ENCODE measurements around the gene CRYAB. TPM values are rescaled to one million over a fixed set of nuclear protein-coding genes. Genes with fewer than 3 reads are reported as not detected.

CRYAB gene
- polyA plus RNA-seq, 1 of the 3 experiments (the other 2 are of a cell fraction): 0.92 TPM

DNA sequence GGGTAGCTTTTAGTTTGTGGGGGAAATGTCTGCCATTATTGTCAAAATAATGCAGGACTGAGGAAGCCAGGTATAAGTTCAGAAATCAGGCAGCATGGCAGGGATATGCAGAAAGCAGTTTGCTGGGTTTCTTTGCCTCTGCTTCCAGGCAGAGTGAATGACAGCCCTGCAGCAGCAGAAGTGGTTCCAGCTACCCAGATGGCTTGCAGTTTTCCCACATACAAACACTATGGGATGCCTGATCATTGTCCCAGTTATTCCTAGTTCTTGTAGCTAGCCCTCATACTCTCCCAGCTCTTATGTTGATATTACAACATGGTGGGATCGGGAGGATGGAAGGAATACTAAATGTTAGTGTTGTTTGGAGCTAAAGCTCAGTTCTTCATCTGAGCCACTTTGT, 22.7 kb upstream of the CRYAB start:
- no peaks in the 10 kb centered on the region for H3K9me3 ChIP-seq
- no peaks in the 10 kb centered on the region for H3K27me3 ChIP-seq (ENCODE audit: insufficient read depth)
- no peaks in the 10 kb centered on the region for H3K9me2 ChIP-seq
- H3K9ac ChIP-seq: no peak overlapping the region
- H3K4me3 ChIP-seq (ENCODE audit: low read depth in 2 of 2, low read length in 1 of 2): no peak overlapping the region
- no peak overlapping the region; a peak in 1 of 4 replicates for H3K27ac ChIP-seq (ENCODE audit: low read depth in 2 of 2, low read length in 1 of 2)
- POLR2A ChIA-PET: no interaction called here
- H3F3A ChIP-seq (replicated peaks; ENCODE audit: insufficient read depth): peaks cover 19% of the 10 kb centered on the region
- DNase-seq: no peak
- WGBS (ENCODE audit: low lambda C conversion rate): 85% methylated on average over 1 of the region's 1 CpG
- no peak for TF ChIP-seq RFX5 (IDR thresholded peaks at IDR 0.05; ENCODE audit: low read length)
- TF ChIP-seq YY1 (IDR thresholded peaks at IDR 0.05; ENCODE audit: low read depth): no peak
- no peak for TF ChIP-seq CHD2 (IDR thresholded peaks at IDR 0.05; ENCODE audit: low read length, partially characterized antibody)
- no peak for TF ChIP-seq FOXM1 (IDR thresholded peaks at IDR 0.05; ENCODE audit: low read depth)
- TF ChIP-seq SIN3A (IDR thresholded peaks at IDR 0.05; ENCODE audit: borderline replicate concordance, low read depth, low read length): no peak
- TF ChIP-seq NFIC (IDR thresholded peaks at IDR 0.05; ENCODE audit: borderline replicate concordance): no peak
- TF ChIP-seq SMC3 (IDR thresholded peaks at IDR 0.05; ENCODE audit: low read depth, low read length): no peak
- TF ChIP-seq, protein P1, sequence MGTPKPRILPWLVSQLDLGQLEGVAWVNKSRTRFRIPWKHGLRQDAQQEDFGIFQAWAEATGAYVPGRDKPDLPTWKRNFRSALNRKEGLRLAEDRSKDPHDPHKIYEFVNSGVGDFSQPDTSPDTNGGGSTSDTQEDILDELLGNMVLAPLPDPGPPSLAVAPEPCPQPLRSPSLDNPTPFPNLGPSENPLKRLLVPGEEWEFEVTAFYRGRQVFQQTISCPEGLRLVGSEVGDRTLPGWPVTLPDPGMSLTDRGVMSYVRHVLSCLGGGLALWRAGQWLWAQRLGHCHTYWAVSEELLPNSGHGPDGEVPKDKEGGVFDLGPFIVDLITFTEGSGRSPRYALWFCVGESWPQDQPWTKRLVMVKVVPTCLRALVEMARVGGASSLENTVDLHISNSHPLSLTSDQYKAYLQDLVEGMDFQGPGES (IDR thresholded peaks at IDR 0.05; ENCODE audit: low read depth, low read length): no peak
- TF ChIP-seq, protein P2, sequence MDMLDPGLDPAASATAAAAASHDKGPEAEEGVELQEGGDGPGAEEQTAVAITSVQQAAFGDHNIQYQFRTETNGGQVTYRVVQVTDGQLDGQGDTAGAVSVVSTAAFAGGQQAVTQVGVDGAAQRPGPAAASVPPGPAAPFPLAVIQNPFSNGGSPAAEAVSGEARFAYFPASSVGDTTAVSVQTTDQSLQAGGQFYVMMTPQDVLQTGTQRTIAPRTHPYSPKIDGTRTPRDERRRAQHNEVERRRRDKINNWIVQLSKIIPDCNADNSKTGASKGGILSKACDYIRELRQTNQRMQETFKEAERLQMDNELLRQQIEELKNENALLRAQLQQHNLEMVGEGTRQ (IDR thresholded peaks at IDR 0.05; ENCODE audit: borderline replicate concordance, low read depth, low read length): no peak
- TF ChIP-seq RAD21 (IDR thresholded peaks at IDR 0.05; ENCODE audit: low read length): no peak
- no peak for TF ChIP-seq EZH2phosphoT487 (IDR thresholded peaks at IDR 0.05; ENCODE audit: borderline replicate concordance, low read depth)
- no peak for TF ChIP-seq MXI1 (IDR thresholded peaks at IDR 0.05; ENCODE audit: low read depth, low read length)
- H3K4me1 ChIP-seq (ENCODE audit: control insufficient read depth in 1 of 2, insufficient read depth in 2 of 2, low read depth in 1 of 2, low read length in 1 of 2): peaks cover 33 to 40% of the 10 kb centered on the region in 2 experiments; a peak in 3 of 4 replicates
- H3K4me2 ChIP-seq: no peak overlapping the region
- H3K79me2 ChIP-seq (ENCODE audit: insufficient read depth): peaks cover 18% of the 10 kb centered on the region; the same call in 1 of the 2 replicates
- no peak overlapping the region for H2AFZ ChIP-seq (ENCODE audit: low read depth)
- no peaks in the 10 kb centered on the region for H4K20me1 ChIP-seq (ENCODE audit: insufficient read depth)
- CTCF ChIA-PET: interaction anchor here (0.7 to 15.8 kb wide), 5 partner anchors 42 to 90 kb away, joined by 3 to 272 read pairs (median 3); partner anchors contain the start of gene ALG9
- H3K36me3 ChIP-seq (replicated peaks in 1 of 2; ENCODE audit: control insufficient read depth in 1 of 2, insufficient read depth in 2 of 2, low read length in 1 of 2): no peaks in the 10 kb centered on the region

- peaks cover 18% of the 10 kb centered on the region; the same call in 1 of the 2 replicates for H3K79me2 ChIP-seq (ENCODE audit: insufficient read depth)
- ChIA-PET POLR2A (no interaction called here), CTCF (interaction anchor here (0.7 to 15.8 kb wide), 5 partner anchors 42 to 90 kb away, joined by 3 to 272 read pairs (median 3); partner anchors contain the start of gene ALG9)
- no peaks in the 10 kb centered on the region for H3K27me3 ChIP-seq (ENCODE audit: insufficient read depth)
- H3K9me3 ChIP-seq: no peaks in the 10 kb centered on the region
- H3K36me3 ChIP-seq (replicated peaks in 1 of 2; ENCODE audit: control insufficient read depth in 1 of 2, insufficient read depth in 2 of 2, low read length in 1 of 2): no peaks in the 10 kb centered on the region
- H3K27ac ChIP-seq (ENCODE audit: low read depth in 2 of 2, low read length in 1 of 2): no peak overlapping the region; a peak in 1 of 4 replicates
- 48% methylated on average over 1 of the region's 1 CpG for WGBS (ENCODE audit: low lambda C conversion rate)
- no peak for DNase-seq
- H3K4me1 ChIP-seq (ENCODE audit: control insufficient read depth in 1 of 2, insufficient read depth in 2 of 2, low read depth in 1 of 2, low read length in 1 of 2): peaks cover 28 to 37% of the 10 kb centered on the region in 2 experiments; a peak in 3 of 4 replicates
- no peaks in the 10 kb centered on the region for H3K9me2 ChIP-seq
- TF ChIP-seq RCOR1 (IDR thresholded peaks at IDR 0.05; ENCODE audit: low read length) (no peak), MEF2A (IDR thresholded peaks at IDR 0.05; ENCODE audit: borderline replicate concordance, low read depth) (no peak), SIN3A (IDR thresholded peaks at IDR 0.05; ENCODE audit: borderline replicate concordance, low read depth, low read length) (no peak), YY1 (IDR thresholded peaks at IDR 0.05; ENCODE audit: low read depth) (no peak), SMC3 (IDR thresholded peaks at IDR 0.05; ENCODE audit: low read depth, low read length) (no peak), NRF1 (IDR thresholded peaks at IDR 0.05; ENCODE audit: low read depth, low read length) (no peak), POLR2AphosphoS5 (IDR thresholded peaks at IDR 0.05; ENCODE audit: low read depth, low read length) (no peak), GABPA (IDR thresholded peaks at IDR 0.05; ENCODE audit: low read depth) (no peak), FOSL2 (IDR thresholded peaks at IDR 0.05; ENCODE audit: borderline replicate concordance, low read depth) (no peak), USF1 (IDR thresholded peaks at IDR 0.05; ENCODE audit: borderline replicate concordance, low read depth) (no peak), TCF12 (IDR thresholded peaks at IDR 0.05) (no peak), RFX5 (IDR thresholded peaks at IDR 0.05; ENCODE audit: low read length) (no peak), NFIC (IDR thresholded peaks at IDR 0.05; ENCODE audit: borderline replicate concordance) (no peak)
- TF ChIP-seq, protein P3, sequence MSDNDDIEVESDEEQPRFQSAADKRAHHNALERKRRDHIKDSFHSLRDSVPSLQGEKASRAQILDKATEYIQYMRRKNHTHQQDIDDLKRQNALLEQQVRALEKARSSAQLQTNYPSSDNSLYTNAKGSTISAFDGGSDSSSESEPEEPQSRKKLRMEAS (IDR thresholded peaks at IDR 0.05; ENCODE audit: low read depth): no peak
- TF ChIP-seq, protein P1 (IDR thresholded peaks at IDR 0.05; ENCODE audit: low read depth, low read length): no peak
- TF ChIP-seq, protein P2 (IDR thresholded peaks at IDR 0.05; ENCODE audit: borderline replicate concordance, low read depth, low read length): no peak
- no peak overlapping the region for H3K4me3 ChIP-seq (ENCODE audit: low read depth in 2 of 2, low read length in 1 of 2)
- H3K9ac ChIP-seq: no peak overlapping the region
- no peaks in the 10 kb centered on the region for H4K20me1 ChIP-seq (ENCODE audit: insufficient read depth)
- no peak overlapping the region for H3K4me2 ChIP-seq
- H3F3A ChIP-seq (replicated peaks; ENCODE audit: insufficient read depth): peaks cover 18% of the 10 kb centered on the region
- H2AFZ ChIP-seq (ENCODE audit: low read depth): no peak overlapping the region
Measured at GRCh38 chr11:111933872-111934271, 22.3 kb upstream of the CRYAB start.
